ENCODE data around the gene IRF3.

GRCh38 chr19:49704888-49705642 lies 39.4 kb upstream of the IRF3 start:
- TF ChIP-seq CTCF (IDR thresholded peaks at IDR 0.05) (no peak), POLR2A (IDR thresholded peaks at IDR 0.05) (no peak)

All from prostate gland (tissue), 2 donors.